Measurements from ENCODE around the gene RALGPS1.

Gene RALGPS1

GRCh38 chr9:127180457-127181314 is 266.1 kb downstream of the RALGPS1 start:
- no peak for DNase-seq

GRCh38 chr9:127181315-127181580 is 266.7 kb downstream of the RALGPS1 start:
- no peak for DNase-seq

- DNase-seq: no peak
Measured at GRCh38 chr9:127181595-127182190, 267.1 kb downstream of the RALGPS1 start.

- no peak for DNase-seq
Measured at GRCh38 chr9:127182901-127183746, 268.5 kb downstream of the RALGPS1 start.

GRCh38 chr9:127183814-127184582 is 269.4 kb downstream of the RALGPS1 start:
- DNase-seq: no peak

- DNase-seq: no peak
Measured at GRCh38 chr9:127184641-127185040, 270.1 kb downstream of the RALGPS1 start.

DNA sequence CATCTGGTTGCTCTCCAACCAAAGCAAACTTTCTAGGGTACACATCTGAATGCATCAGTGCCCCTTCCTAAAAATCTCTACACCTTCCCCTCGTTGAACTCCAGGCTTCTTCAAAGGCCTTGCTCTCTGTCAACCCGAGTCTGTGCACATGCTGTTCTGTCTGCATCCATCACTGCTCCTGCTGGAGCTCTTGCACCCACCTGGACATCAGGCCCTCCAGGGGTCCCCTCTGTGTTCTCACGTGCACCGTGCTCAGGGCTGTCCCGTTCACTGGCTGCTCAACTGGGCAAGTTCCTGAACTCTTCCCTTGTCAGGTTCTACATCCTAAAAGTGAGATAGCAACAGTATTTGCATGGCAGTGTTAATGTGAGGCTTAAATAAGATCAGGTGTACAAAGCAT is 270.6 kb downstream of the RALGPS1 start:
- DNase-seq: no peak

- DNase-seq: peak; percentile 45
Measured at GRCh38 chr9:127185931-127186781, 271.6 kb downstream of the RALGPS1 start.

DNA sequence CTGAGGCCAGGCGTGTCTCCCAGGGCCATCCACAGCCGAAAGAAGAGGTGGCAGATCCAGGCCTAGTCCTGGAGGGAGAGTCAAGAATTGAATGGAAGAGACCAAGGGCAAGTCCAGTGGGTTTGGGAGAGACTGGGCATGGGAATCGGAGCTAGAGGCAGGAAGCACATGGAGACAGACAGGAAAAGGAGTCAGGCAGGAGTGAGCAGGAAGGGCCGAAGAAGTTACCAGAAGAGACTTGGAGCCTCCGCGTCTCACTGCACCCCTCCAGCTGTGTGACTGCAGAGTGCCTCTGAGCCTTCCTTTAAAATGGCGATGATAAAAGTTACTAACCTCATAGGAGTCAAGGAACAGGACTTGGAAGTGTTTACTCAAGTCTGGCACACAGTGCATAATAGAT is 272.2 kb downstream of the RALGPS1 start:
- no peak for DNase-seq

DNA sequence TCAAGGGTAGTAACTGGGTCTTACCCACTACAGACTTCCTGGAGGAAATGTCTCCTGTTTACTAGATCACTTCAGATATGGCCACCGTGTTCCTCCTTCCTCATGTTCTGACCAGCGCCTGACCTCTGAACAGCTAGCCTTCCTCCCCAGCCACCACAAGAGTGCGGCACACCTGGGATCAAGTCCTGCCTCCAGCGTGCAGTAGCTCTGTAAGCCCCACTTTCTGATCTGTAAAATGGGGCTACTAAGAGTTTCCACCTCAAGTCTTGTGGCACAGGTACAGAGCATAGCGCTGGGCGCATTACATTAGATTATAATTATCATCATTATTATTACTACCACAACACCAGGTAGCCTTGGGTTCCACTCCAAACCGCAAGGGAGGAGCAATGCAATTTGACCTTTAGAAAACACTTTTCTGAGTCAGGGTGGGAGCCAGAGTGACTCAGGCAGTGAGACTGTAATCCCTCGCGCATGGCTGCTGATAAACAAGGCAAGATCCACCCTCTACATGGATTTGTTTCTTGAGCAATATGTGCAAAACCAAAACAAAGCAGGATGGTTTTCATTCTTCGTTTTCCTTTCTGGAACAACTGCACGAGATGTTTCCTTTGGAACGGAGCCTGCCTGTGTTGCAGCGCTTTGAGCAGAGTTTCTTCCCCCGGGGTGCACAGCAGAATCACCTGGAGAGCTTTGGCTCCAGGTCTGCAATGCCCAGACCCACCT is 272.8 kb downstream of the RALGPS1 start:
- DNase-seq: no peak

GRCh38 chr9:127188396-127188795 is 273.8 kb downstream of the RALGPS1 start:
- DNase-seq: no peak

- DNase-seq: no peak
Measured at GRCh38 chr9:127189628-127190027, 275.0 kb downstream of the RALGPS1 start.

DNA sequence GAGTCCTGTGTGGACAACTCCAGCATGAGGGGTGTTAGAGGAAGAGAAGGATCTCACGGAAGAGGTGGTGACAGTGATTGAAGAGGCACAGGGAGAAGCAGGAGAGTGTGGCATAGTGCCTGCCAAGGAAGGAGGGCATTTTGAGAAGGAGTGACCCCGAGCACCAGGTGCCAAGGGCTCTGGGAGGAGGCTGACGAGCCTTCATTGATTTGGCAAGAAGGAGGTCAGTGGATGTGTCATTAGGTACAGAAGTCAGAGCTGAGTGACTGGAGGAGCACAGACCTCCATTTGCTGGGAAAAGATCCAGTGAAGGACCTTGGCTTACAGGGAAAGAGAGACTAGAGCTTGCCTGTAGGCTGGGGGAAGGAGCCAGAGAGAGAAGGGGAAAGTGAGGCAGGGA is 278.2 kb downstream of the RALGPS1 start:
- DNase-seq: no peak

DNA sequence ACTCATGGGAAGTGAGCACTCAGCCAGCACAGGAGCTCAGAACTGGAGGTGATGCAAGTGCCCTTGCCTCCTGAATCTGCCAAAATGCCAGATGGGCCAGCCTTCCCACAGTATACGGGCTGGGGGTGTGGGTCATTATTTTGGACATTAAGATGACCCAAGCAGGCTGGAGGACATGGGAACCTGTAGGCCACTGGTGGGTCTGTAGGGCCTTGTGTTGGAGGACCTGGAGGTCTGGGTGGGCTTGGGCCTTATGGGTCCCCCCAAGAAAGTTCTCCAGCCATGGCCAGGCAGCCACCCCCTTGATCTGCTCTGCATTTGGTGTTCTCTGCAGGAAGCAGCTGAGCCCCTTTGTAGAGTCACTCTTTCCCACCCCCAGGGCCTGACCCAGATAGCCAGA is 278.9 kb downstream of the RALGPS1 start:
- DNase-seq: no peak

DNA sequence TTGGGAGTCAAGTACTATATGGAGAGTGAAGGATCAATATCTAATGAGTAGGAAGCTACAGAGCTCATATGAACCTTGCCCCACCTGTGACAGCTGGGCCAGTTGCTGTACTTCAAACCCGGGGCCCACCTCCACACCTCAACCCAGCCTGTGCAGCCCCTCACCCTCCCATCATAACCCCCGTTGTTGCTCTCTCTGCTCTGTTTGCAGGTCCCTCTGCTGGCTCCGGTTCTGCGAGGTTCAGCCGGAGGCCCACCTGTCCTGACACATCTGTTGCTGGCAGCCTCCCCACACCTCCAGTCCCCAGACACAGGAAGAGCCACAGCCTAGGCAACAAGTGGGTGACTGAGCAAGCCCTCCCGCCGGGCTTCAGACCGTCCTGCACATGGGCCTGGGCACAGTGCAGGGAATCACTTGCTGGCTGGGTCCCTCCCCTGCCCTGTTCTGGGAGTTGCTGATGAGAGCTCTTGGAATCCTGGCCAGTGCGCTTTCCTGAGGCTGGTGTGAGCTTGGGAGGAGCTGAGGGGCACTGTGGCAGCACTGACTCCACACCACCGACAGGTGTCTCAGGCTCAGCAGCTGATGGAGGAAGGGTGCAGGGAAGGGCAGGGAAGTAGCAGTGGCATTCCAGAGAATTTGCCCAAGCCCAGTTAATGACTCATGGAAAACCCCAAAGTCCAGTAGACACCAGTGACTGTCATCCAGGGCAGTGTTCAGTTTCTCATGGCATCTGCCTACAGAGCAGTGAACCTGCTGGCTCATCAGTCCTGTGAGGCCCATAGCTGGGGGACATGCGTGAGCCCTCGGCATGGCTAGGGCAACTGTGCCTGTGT is 280.5 kb downstream of the RALGPS1 start:
- DNase-seq: no peak

GRCh38 chr9:127195976-127196825 is 281.6 kb downstream of the RALGPS1 start:
- DNase-seq: no peak

- no peak for DNase-seq
Measured at GRCh38 chr9:127196826-127197145, 282.2 kb downstream of the RALGPS1 start.

DNA sequence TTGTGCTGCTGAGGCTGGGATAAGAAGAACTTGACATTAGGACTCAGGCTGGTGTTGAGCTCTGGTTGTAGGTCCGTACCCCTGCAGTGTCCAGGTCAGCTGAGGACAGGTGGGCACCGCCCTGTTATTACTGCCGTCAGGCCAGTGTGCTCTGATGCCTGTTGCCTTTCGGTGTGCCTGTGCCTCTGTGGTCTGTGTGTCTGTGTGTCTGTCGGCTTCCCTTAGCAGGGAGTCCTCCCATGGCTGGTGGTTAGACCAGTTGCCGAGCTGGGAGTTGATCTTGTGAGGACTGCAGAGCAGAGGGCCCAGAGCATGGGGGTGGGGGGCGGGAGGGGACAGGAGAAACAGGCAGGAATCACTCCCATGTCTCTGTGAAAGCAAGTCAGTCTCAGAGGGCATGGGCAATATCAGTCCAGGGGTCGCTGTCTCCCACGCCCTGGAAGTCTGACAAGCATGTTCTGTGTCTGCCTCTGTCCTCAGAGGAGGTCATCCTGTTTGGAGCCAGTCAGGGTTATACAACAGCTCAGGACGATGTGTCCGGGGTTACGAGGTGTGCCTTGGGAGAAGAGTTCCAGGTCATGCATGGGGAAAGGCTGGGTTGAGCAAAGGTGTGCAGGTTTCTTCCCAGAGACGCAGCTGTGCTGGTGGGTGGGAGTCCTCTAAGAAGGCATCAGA is 282.7 kb downstream of the RALGPS1 start:
- DNase-seq: no peak

GRCh38 chr9:127197861-127198430 is 283.4 kb downstream of the RALGPS1 start:
- no peak for DNase-seq
